ENCODE measurements around the gene RNASEH2B.

DNA sequence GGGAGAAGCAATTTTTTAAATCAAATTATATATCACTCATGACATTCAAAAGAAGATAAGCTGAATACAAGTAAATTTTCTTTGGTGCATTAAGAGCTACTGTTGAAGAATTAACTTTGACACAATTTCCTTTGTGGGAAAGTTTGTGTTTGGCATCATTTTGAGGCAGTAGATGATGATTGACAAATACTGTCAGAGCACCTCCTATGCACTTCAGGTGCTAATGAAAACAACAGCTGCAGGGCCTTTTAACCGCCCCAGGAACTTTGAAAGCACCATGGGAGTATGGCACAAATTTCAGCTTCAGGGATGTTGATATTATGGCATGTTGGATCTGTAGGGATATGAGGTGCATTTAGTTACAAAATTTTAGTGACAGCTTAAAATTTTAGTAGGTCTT is 45.1 kb upstream of the RNASEH2B start:
- TF ChIP-seq POLR2AphosphoS5 (IDR thresholded peaks at IDR 0.05; ENCODE audit: low read depth, low read length) (no peak), POLR2A (IDR thresholded peaks at IDR 0.05; ENCODE audit: low read depth, low read length) (no peak)

All from GM12892 (cell line).